Esophagus muscularis mucosa (tissue), 3 donors: ENCODE measurements around the gene PTPRK.

Experiments used
- CTCF ChIP-seq, 3 experiments: fragments of 200-600 bp in 2 of 3; fragments of 450-650 bp in 1 of 3; sonication (generic) in 2 of 3; IDR thresholded peaks; one replicate each; pipeline ENCODE4 v1.5.1; 2017 to 2019; ENCODE audit warnings: antibody characterized with exemption in 3 of 3, mild to moderate bottlenecking in 2 of 3, moderate library complexity in 1 of 3
- EP300 ChIP-seq: sonication (generic); formaldehyde crosslinking; IDR thresholded peaks from one replicate; pipeline ENCODE4 v1.6.1; 2017; ENCODE audit warnings: antibody characterized with exemption

- TF ChIP-seq CTCF (IDR thresholded peaks at IDR 0.05): no peak
- TF ChIP-seq EP300: no peak
Measured at GRCh38 chr6:128129679-128130078, 390.7 kb downstream of the PTPRK start.
